CD4-positive, CD25-positive, alpha-beta regulatory T cell (primary cell): ENCODE measurements around the gene TPT1. TPM values are rescaled to one million over a fixed set of nuclear protein-coding genes. Genes with fewer than 3 reads are reported as not detected.

Experiments used
- ATAC-seq, 2 donors: fragments of 150-1000 bp; cut with Tn5 transposase; one replicate each; pipeline ENCODE4 v1.10.0; 2021; ENCODE audit warnings: low read depth in 2 of 2, moderate number of reproducible peaks in 2 of 2, moderate library complexity in 1 of 2
- DNase-seq, 3 donors: peaks; one replicate each; pipeline versions ENCODE4 v3.0.0 to v3.0.0-alpha.2; 2012 to 2022; ENCODE audit warnings: mixed read lengths in 1 of 3
- H3K27ac ChIP-seq: one replicate; pipeline ENCODE4 v1.7.0; 2013; ENCODE audit warnings: mild to moderate bottlenecking, low read length; ENCODE audit not compliant: insufficient read depth, poor library complexity, severe bottlenecking
- H3K27me3 ChIP-seq: one replicate; pipeline ENCODE4 v1.7.0; 2013; ENCODE audit warnings: low read length; ENCODE audit not compliant: control insufficient read depth, insufficient read depth
- H3K36me3 ChIP-seq: one replicate; pipeline ENCODE4 v1.7.0; 2013; ENCODE audit warnings: mild to moderate bottlenecking, low read length, moderate library complexity; ENCODE audit not compliant: control insufficient read depth, insufficient read depth
- H3K4me1 ChIP-seq: 2 replicates; pipeline ENCODE4 v1.7.0; 2013; ENCODE audit warnings: mild to moderate bottlenecking, low read length; ENCODE audit not compliant: insufficient read depth, control insufficient read depth, poor library complexity, severe bottlenecking
- H3K4me3 ChIP-seq: one replicate; pipeline ENCODE4 v1.7.0; 2013; ENCODE audit warnings: low read depth, mild to moderate bottlenecking, low read length, moderate library complexity
- H3K9me3 ChIP-seq, 2 experiments: 1 replicate in 1 of 2; 2 replicates in 1 of 2; pipeline ENCODE4 v1.7.0; 2013; ENCODE audit warnings: low read length in 2 of 2, mild to moderate bottlenecking in 1 of 2, moderate library complexity in 1 of 2; ENCODE audit not compliant: control insufficient read depth in 2 of 2
- H3K27ac Mint-ChIP-seq, 3 donors: one replicate each; pipeline ENCODE4 v1.8.0; 2020 to 2022; ENCODE audit warnings: mild to moderate bottlenecking in 3 of 3, mixed read lengths in 3 of 3, moderate library complexity in 2 of 3
- H3K27me3 Mint-ChIP-seq: one replicate; pipeline ENCODE4 v1.8.0; 2022; ENCODE audit warnings: mild to moderate bottlenecking, mixed read lengths
- H3K36me3 Mint-ChIP-seq: one replicate; pipeline ENCODE4 v1.8.0; 2020; ENCODE audit warnings: mixed read lengths
- H3K4me1 Mint-ChIP-seq, 4 donors: one replicate each; pipeline ENCODE4 v1.8.0; 2020 to 2022; ENCODE audit warnings: mixed read lengths in 4 of 4, mild to moderate bottlenecking in 1 of 4
- H3K4me3 Mint-ChIP-seq, 4 donors: one replicate each; pipeline ENCODE4 v1.8.0; 2020 to 2022; ENCODE audit warnings: mild to moderate bottlenecking in 4 of 4, mixed read lengths in 4 of 4, moderate library complexity in 3 of 4
- H3K9me3 Mint-ChIP-seq, 7 donors: one replicate each; pipeline ENCODE4 v1.8.0; 2020 to 2022; ENCODE audit warnings: mixed read lengths in 7 of 7, mild to moderate bottlenecking in 3 of 7, moderate library complexity in 2 of 7
- polyA plus RNA-seq, 4 donors: library from polyadenylated mRNA; unstranded; fragments of 300-500 nt; fragmentation: Illumina TruSeq; gene quantifications; one replicate each; pipeline ENCODE4 v1.2.3, GENCODE V29; 2021
- total RNA-seq: library from RNA; stranded (reverse); gene quantifications from one replicate; pipeline ENCODE4 v1.2.3, GENCODE V29; 2022

The TPT1 gene
- total and polyA plus RNA-seq, 5 donors from 2014 or later, result 2,708 to 5,591 (median 4,071) TPM

GRCh38 chr13:45365558-45365885 lies 24.5 kb upstream of the TPT1 start:
- Mint-ChIP-seq H3K27me3 (no peaks in the 10 kb centered on the region), H3K4me3 (peak overlapping the region in 1 of 4 donors; percentile 13), H3K27ac (peak overlapping the region; percentile 82 to 92 (median 88)), H3K9me3 (peaks cover 0 to 6% (median 2%) of the 10 kb centered on the region in 7 donors), H3K4me1 (peaks cover 32 to 66% (median 41%) of the 10 kb centered on the region in 4 donors), H3K36me3 (peaks cover 39% of the 10 kb centered on the region)
- ATAC-seq (no peak), DNase-seq (no peak)
- Histone ChIP-seq H3K4me1 (peaks cover 11% of the 10 kb centered on the region), H3K36me3 (peaks cover 3% of the 10 kb centered on the region), H3K4me3 (no peak overlapping the region), H3K9me3 (no peaks in the 10 kb centered on the region), H3K27ac (peak overlapping the region; percentile 6), H3K27me3 (no peaks in the 10 kb centered on the region)

GRCh38 chr13:45364876-45365557 lies 24.0 kb upstream of the TPT1 start:
- Mint-ChIP-seq H3K4me1 (peaks cover 32 to 67% (median 41%) of the 10 kb centered on the region in 4 donors), H3K27ac (peak overlapping the region in 2 of 3 donors; percentile 82 to 88), H3K4me3 (no peak overlapping the region), H3K9me3 (peaks cover 0 to 6% (median 2%) of the 10 kb centered on the region in 7 donors), H3K36me3 (peaks cover 40% of the 10 kb centered on the region), H3K27me3 (no peaks in the 10 kb centered on the region)
- no peak for DNase-seq
- peak overlapping the region; percentile 6 for H3K27ac ChIP-seq
- peaks cover 11% of the 10 kb centered on the region for H3K4me1 ChIP-seq
- no peak overlapping the region for H3K4me3 ChIP-seq
- no peaks in the 10 kb centered on the region for H3K27me3 ChIP-seq
- H3K36me3 ChIP-seq, result peaks cover 3% of the 10 kb centered on the region
- no peaks in the 10 kb centered on the region for H3K9me3 ChIP-seq
- ATAC-seq, result no peak

GRCh38 chr13:45362939-45363338 lies 22.0 kb upstream of the TPT1 start:
- no peaks in the 10 kb centered on the region for H3K27me3 ChIP-seq
- no peaks in the 10 kb centered on the region for H3K9me3 ChIP-seq
- Mint-ChIP-seq H3K27me3 (no peaks in the 10 kb centered on the region), H3K4me1 (peaks cover 22 to 53% (median 35%) of the 10 kb centered on the region in 4 donors), H3K9me3 (peaks cover 0 to 6% (median 2%) of the 10 kb centered on the region in 7 donors), H3K36me3 (peaks cover 45% of the 10 kb centered on the region), H3K27ac (peak overlapping the region; percentile 31 to 94 (median 57)), H3K4me3 (peak overlapping the region in 2 of 4 donors; percentile 61 to 70)
- peaks cover 2% of the 10 kb centered on the region for H3K4me1 ChIP-seq
- peaks cover 3% of the 10 kb centered on the region for H3K36me3 ChIP-seq
- ATAC-seq (no peak), DNase-seq (peak in 1 of 3 donors; percentile 66)
- H3K4me3 ChIP-seq, result no peak overlapping the region
- no peak overlapping the region for H3K27ac ChIP-seq

GRCh38 chr13:45361596-45362206 lies 20.7 kb upstream of the TPT1 start:
- Histone ChIP-seq H3K9me3 (no peaks in the 10 kb centered on the region), H3K4me3 (no peak overlapping the region), H3K27me3 (no peaks in the 10 kb centered on the region), H3K4me1 (no peaks in the 10 kb centered on the region), H3K27ac (no peak overlapping the region), H3K36me3 (peaks cover 3% of the 10 kb centered on the region)
- ATAC-seq, result no peak
- Mint-ChIP-seq H3K4me3 (no peak overlapping the region), H3K27ac (peak overlapping the region in 2 of 3 donors; percentile 26 to 57), H3K9me3 (peaks cover 0 to 6% (median 2%) of the 10 kb centered on the region in 7 donors), H3K36me3 (peaks cover 49% of the 10 kb centered on the region), H3K27me3 (no peaks in the 10 kb centered on the region), H3K4me1 (peaks cover 22 to 45% (median 26%) of the 10 kb centered on the region in 4 donors)
- DNase-seq, result no peak

GRCh38 chr13:45356966-45357672 lies 16.1 kb upstream of the TPT1 start:
- H3K27me3 Mint-ChIP-seq, result no peaks in the 10 kb centered on the region
- no peak for ATAC-seq
- peaks cover 35% of the 10 kb centered on the region for H3K36me3 Mint-ChIP-seq
- H3K27me3 ChIP-seq, result no peaks in the 10 kb centered on the region
- no peak overlapping the region for H3K4me3 Mint-ChIP-seq
- H3K4me3 ChIP-seq, result no peak overlapping the region
- peaks cover 9% of the 10 kb centered on the region for H3K36me3 ChIP-seq
- peaks cover 8 to 22% (median 15%) of the 10 kb centered on the region in 4 donors for H3K4me1 Mint-ChIP-seq
- no peaks in the 10 kb centered on the region for H3K4me1 ChIP-seq
- H3K27ac Mint-ChIP-seq, result peak overlapping the region; percentile 80 to 90 (median 88)
- H3K9me3 Mint-ChIP-seq, result no peaks in the 10 kb centered on the region
- H3K9me3 ChIP-seq, result no peaks in the 10 kb centered on the region
- no peak for DNase-seq
- no peak overlapping the region for H3K27ac ChIP-seq

- Mint-ChIP-seq H3K4me3 (no peak overlapping the region), H3K27me3 (no peaks in the 10 kb centered on the region), H3K9me3 (no peaks in the 10 kb centered on the region), H3K27ac (peak overlapping the region in 1 of 3 donors; percentile 51), H3K4me1 (peaks cover 10 to 16% (median 11%) of the 10 kb centered on the region in 4 donors), H3K36me3 (peaks cover 34% of the 10 kb centered on the region)
- H3K4me3 ChIP-seq, result no peak overlapping the region
- no peaks in the 10 kb centered on the region for H3K4me1 ChIP-seq
- no peak overlapping the region for H3K27ac ChIP-seq
- H3K9me3 ChIP-seq, result no peaks in the 10 kb centered on the region
- no peak for ATAC-seq
- no peaks in the 10 kb centered on the region for H3K27me3 ChIP-seq
- no peak for DNase-seq
- H3K36me3 ChIP-seq, result peaks cover 27% of the 10 kb centered on the region
Observed at GRCh38 chr13:45353895-45354294, 12.9 kb upstream of the TPT1 start.

GRCh38 chr13:45352031-45352430 lies 11.0 kb upstream of the TPT1 start:
- DNase-seq, result no peak
- H3K27ac ChIP-seq, result no peak overlapping the region
- H3K4me1 ChIP-seq, result no peaks in the 10 kb centered on the region
- no peak overlapping the region for H3K27ac Mint-ChIP-seq
- H3K4me3 ChIP-seq, result no peak overlapping the region
- no peak overlapping the region for H3K4me3 Mint-ChIP-seq
- ATAC-seq, result no peak
- peaks cover 7 to 18% (median 14%) of the 10 kb centered on the region in 4 donors for H3K4me1 Mint-ChIP-seq
- H3K27me3 Mint-ChIP-seq, result no peaks in the 10 kb centered on the region
- H3K27me3 ChIP-seq, result no peaks in the 10 kb centered on the region
- H3K9me3 Mint-ChIP-seq, result no peaks in the 10 kb centered on the region
- peaks cover 33% of the 10 kb centered on the region for H3K36me3 Mint-ChIP-seq
- peaks cover 37% of the 10 kb centered on the region for H3K36me3 ChIP-seq
- H3K9me3 ChIP-seq, result no peaks in the 10 kb centered on the region
